Uterus (tissue), 4 donors: ENCODE measurements around the gene GSC2. TPM values are rescaled to one million over a fixed set of nuclear protein-coding genes. Genes with fewer than 3 reads are reported as not detected.

ENCODE experiments used
- DNase-seq, 2 donors: peaks; one replicate each; pipeline ENCODE4 v3.0.0-alpha.2; 2019 to 2020
- H3K27ac ChIP-seq, 2 donors: fragments of 200-600 bp; sonication (generic); 1 replicate in 1 of 2; 2 replicates in 1 of 2; pipeline ENCODE4 v1.5.1; 2016 to 2018
- H3K27me3 ChIP-seq, 2 donors: fragments of 200-600 bp; sonication (generic); one replicate each; pipeline ENCODE4 v1.5.1; 2018 to 2019; ENCODE audit warnings: control low read depth in 1 of 2
- H3K36me3 ChIP-seq, 2 donors: fragments of 200-600 bp; sonication (generic); one replicate each; pipeline ENCODE4 v1.5.1; 2019; ENCODE audit warnings: control low read depth in 1 of 2
- H3K4me1 ChIP-seq, 2 donors: fragments of 200-600 bp; sonication (generic); one replicate each; pipeline ENCODE4 v1.5.1; 2018 to 2019; ENCODE audit warnings: control low read depth in 1 of 2
- H3K4me3 ChIP-seq, 2 donors: fragments of 200-600 bp; sonication (generic); 1 replicate in 1 of 2; 2 replicates in 1 of 2; pipeline ENCODE4 v1.5.1; 2018 to 2019; ENCODE audit warnings: mild to moderate bottlenecking in 1 of 2
- H3K9me3 ChIP-seq, 2 donors: fragments of 200-600 bp; sonication (generic); one replicate each; pipeline ENCODE4 v1.5.1; 2019; ENCODE audit warnings: control low read depth in 1 of 2
- POLR2A ChIP-seq, 2 donors: fragments of 450-650 bp; IDR thresholded peaks; one replicate each; pipeline ENCODE4 v1.6.1; 2016; ENCODE audit warnings: antibody characterized with exemption in 2 of 2, mild to moderate bottlenecking in 1 of 2, moderate library complexity in 1 of 2
- intact Hi-C: fragments of 100-400 bp; cut with DNase I; formaldehyde crosslinking; loops from one replicate; pipeline ENCODE4 v1.15.1; 2023; ENCODE audit warnings: low total_unique reads
- total RNA-seq, 4 donors: library from RNA; depleted of rRNA in 3 of 4; stranded (reverse); fragments of >200 nt in 3 of 4; gene quantifications; one replicate each; pipeline versions ENCODE4 v1.1.0 to v1.2.4, GENCODE V29; 2014 to 2023
- TF ChIP-seq, protein P1 (sequence below), 4 experiments: fragments of 200-600 bp in 2 of 4; fragments of 450-650 bp in 2 of 4; sonication (generic) in 2 of 4; IDR thresholded peaks; one replicate each; pipeline ENCODE4 v1.5.1; 2016 to 2019; ENCODE audit warnings: antibody characterized with exemption in 4 of 4, mild to moderate bottlenecking in 2 of 4, moderate library complexity in 1 of 4
- donor health status: DM: yes; HTN: yes; CAD: no.

Gene GSC2
- total RNA-seq, 4 donors from 2014 or later = not detected

DNA sequence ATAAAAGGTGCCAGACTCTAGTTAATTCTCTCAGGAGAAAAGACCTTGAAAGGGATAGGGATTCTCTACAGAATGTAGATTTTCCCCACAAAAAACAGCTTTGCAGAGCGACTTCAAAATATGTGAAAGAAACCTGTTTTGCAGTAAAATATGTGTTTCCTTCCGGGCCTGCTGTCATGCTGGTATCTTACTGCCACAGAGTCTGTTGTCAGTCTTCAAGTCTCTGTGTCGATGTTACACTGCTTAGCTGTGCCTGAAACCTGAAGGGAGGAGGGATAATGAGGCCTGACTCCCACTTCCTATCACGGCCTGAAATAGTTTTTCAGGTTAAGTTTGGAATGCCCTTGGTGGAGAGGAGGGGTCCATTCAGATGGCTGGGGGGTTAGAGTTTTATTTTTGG lies 26.2 kb downstream of the GSC2 start:
- intact Hi-C loops = no loop called here
- no peak for DNase-seq
- TF ChIP-seq POLR2A (IDR thresholded peaks at IDR 0.05) = no peak
- TF ChIP-seq, protein P1, sequence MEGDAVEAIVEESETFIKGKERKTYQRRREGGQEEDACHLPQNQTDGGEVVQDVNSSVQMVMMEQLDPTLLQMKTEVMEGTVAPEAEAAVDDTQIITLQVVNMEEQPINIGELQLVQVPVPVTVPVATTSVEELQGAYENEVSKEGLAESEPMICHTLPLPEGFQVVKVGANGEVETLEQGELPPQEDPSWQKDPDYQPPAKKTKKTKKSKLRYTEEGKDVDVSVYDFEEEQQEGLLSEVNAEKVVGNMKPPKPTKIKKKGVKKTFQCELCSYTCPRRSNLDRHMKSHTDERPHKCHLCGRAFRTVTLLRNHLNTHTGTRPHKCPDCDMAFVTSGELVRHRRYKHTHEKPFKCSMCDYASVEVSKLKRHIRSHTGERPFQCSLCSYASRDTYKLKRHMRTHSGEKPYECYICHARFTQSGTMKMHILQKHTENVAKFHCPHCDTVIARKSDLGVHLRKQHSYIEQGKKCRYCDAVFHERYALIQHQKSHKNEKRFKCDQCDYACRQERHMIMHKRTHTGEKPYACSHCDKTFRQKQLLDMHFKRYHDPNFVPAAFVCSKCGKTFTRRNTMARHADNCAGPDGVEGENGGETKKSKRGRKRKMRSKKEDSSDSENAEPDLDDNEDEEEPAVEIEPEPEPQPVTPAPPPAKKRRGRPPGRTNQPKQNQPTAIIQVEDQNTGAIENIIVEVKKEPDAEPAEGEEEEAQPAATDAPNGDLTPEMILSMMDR (IDR thresholded peaks at IDR 0.05) = no peak
- Histone ChIP-seq H3K9me3 (no peaks in the 10 kb centered on the region), H3K27me3 (no peaks in the 10 kb centered on the region), H3K27ac (no peak overlapping the region), H3K36me3 (no peaks in the 10 kb centered on the region), H3K4me3 (no peak overlapping the region), H3K4me1 (peaks cover 0 to 18% of the 10 kb centered on the region in 2 donors)

- Histone ChIP-seq H3K27ac (peak overlapping the region; percentile 40 to 85), H3K9me3 (no peaks in the 10 kb centered on the region), H3K4me1 (peaks cover 0 to 24% of the 10 kb centered on the region in 2 donors), H3K36me3 (no peaks in the 10 kb centered on the region), H3K4me3 (peak overlapping the region; percentile 40 to 84), H3K27me3 (no peaks in the 10 kb centered on the region)
- TF ChIP-seq, protein P1 (IDR thresholded peaks at IDR 0.05) = peak in 2 of 4 experiments; percentile 4 to 6
- TF ChIP-seq POLR2A (IDR thresholded peaks at IDR 0.05) = no peak
- intact Hi-C loops = no loop called here
- no peak for DNase-seq
These were observed 27.2 kb downstream of the GSC2 start for GRCh38 chr22:19122752-19123492.

- Histone ChIP-seq H3K27me3 (no peaks in the 10 kb centered on the region), H3K4me1 (peaks cover 0 to 28% of the 10 kb centered on the region in 2 donors), H3K36me3 (no peaks in the 10 kb centered on the region), H3K27ac (peak within 1 kb of the TSS; percentile 84 to 90), H3K4me3 (peak within 1 kb of the TSS; percentile 84 to 85), H3K9me3 (no peaks in the 10 kb centered on the region)
- intact Hi-C loops = no loop called here
- peak; percentile 84 to 86 for TF ChIP-seq POLR2A (IDR thresholded peaks at IDR 0.05)
- TF ChIP-seq, protein P1 (IDR thresholded peaks at IDR 0.05) = peak in 1 of 4 experiments; percentile 5
- peak; percentile 96 for DNase-seq
These were observed 27.8 kb downstream of the GSC2 start, which contains the start of gene DGCR2 for GRCh38 chr22:19122143-19122751. DGCR2 (minus strand) TSS chr22:19122412; CDS start chr22:19122206, 206 bp downstream.

DNA sequence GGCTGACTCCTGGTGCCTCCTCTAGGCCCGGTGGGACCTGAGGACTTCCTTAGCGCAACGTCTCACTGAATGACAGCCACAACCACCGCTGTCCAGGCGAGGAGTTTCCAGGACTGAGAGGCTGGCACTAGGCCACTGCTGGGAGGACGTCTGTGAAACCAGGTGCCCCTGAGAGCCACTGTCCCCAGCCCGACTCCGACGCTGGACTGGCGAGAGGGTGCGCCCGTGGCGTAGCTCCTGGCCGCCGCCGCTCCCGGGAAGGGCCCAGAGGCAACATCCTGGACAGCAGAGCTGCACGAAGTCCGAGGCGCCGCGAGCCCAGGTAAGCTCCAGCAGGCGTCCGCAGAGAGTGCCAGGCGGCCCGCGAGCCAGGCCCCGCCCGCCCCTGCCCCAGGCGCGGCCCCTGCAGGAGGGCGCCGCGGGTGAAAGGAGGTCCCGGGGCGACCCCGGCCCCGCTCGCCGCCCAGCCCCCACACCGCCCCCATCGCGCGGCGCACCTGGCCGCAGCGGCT lies 28.4 kb downstream of the GSC2 start:
- H3K9me3 ChIP-seq = no peaks in the 10 kb centered on the region
- DNase-seq = peak; percentile 36 to 42
- peak overlapping the region; percentile 84 to 90 for H3K27ac ChIP-seq
- intact Hi-C loops = no loop called here
- H3K4me1 ChIP-seq = peaks cover 0 to 31% of the 10 kb centered on the region in 2 donors
- no peaks in the 10 kb centered on the region for H3K36me3 ChIP-seq
- H3K4me3 ChIP-seq = peak overlapping the region; percentile 84 to 85
- TF ChIP-seq POLR2A (IDR thresholded peaks at IDR 0.05) = no peak
- TF ChIP-seq, protein P1 (IDR thresholded peaks at IDR 0.05) = no peak
- no peaks in the 10 kb centered on the region for H3K27me3 ChIP-seq
